ENCODE measurements around the gene SH3PXD2B.

Gene SH3PXD2B

DNA sequence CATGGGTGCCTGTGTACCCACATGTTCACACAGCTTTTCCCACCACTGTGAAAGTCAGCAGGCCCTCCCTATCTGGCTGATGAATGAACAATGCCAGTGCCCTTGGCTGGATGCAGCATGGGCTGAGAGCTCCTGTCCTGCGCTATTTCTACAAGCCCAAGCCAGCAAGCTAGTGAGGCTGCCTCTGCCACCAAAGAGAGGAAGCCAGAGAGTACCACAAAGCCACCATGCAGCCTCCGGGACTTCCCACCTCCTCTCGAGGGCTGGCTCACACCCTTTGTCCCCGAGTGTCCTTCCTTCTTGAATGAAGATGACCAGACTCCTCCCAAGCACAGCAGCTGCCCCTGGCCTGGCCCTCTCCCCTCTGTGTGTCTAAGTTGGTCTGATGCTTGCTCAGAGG is 76.5 kb downstream of the SH3PXD2B start:
- Histone ChIP-seq H3K79me2 (ENCODE audit: control insufficient read depth, low read length) (no peaks in the 10 kb centered on the region), H3K4me2 (ENCODE audit: low read length) (no peak overlapping the region), H3F3A (ENCODE audit: control insufficient read depth, insufficient read depth) (no peaks in the 10 kb centered on the region), H3K4me1 (ENCODE audit: control insufficient read depth, low read length) (no peaks in the 10 kb centered on the region), H4K20me1 (ENCODE audit: control insufficient read depth, insufficient read depth, low read depth, low read length) (no peaks in the 10 kb centered on the region), H3K9me3 (ENCODE audit: control insufficient read depth, insufficient read depth, low read length) (no peaks in the 10 kb centered on the region), H3K27me3 (ENCODE audit: control insufficient read depth, low read length) (no peaks in the 10 kb centered on the region), H3K9me2 (replicated peaks; ENCODE audit: control insufficient read depth, low read length) (no peaks in the 10 kb centered on the region), H3K27ac (ENCODE audit: low read depth, low read length) (no peak overlapping the region), H3K36me3 (ENCODE audit: control insufficient read depth, low read length) (no peaks in the 10 kb centered on the region), H3K4me3 (ENCODE audit: low read length) (no peak overlapping the region)
- TF ChIP-seq CTCF (IDR thresholded peaks at IDR 0.05; ENCODE audit: low read depth, low read length, poor library complexity, severe bottlenecking) (no peak), EZH2phosphoT487 (IDR thresholded peaks at IDR 0.05; ENCODE audit: borderline replicate concordance, low read length) (no peak)

- Histone ChIP-seq H3F3A (ENCODE audit: control insufficient read depth, insufficient read depth) (no peaks in the 10 kb centered on the region), H3K4me1 (ENCODE audit: control insufficient read depth, low read length) (no peaks in the 10 kb centered on the region), H3K4me2 (ENCODE audit: low read length) (no peak overlapping the region), H3K36me3 (ENCODE audit: control insufficient read depth, low read length) (no peaks in the 10 kb centered on the region), H3K9me2 (replicated peaks; ENCODE audit: control insufficient read depth, low read length) (no peaks in the 10 kb centered on the region), H3K79me2 (ENCODE audit: control insufficient read depth, low read length) (no peaks in the 10 kb centered on the region), H4K20me1 (ENCODE audit: control insufficient read depth, insufficient read depth, low read depth, low read length) (no peaks in the 10 kb centered on the region), H3K9me3 (ENCODE audit: control insufficient read depth, insufficient read depth, low read length) (peaks cover 1% of the 10 kb centered on the region; the same call in 1 of the 2 replicates), H3K4me3 (ENCODE audit: low read length) (no peak overlapping the region), H3K27me3 (ENCODE audit: control insufficient read depth, low read length) (no peaks in the 10 kb centered on the region), H3K27ac (ENCODE audit: low read depth, low read length) (no peak overlapping the region)
- TF ChIP-seq EZH2phosphoT487 (IDR thresholded peaks at IDR 0.05; ENCODE audit: borderline replicate concordance, low read length), result no peak
- no peak for TF ChIP-seq CTCF (IDR thresholded peaks at IDR 0.05; ENCODE audit: low read depth, low read length, poor library complexity, severe bottlenecking)
Measured at GRCh38 chr5:172377438-172377837, 76.9 kb downstream of the SH3PXD2B start.

GRCh38 chr5:172374783-172375182 is 79.5 kb downstream of the SH3PXD2B start:
- Histone ChIP-seq H3K4me3 (ENCODE audit: low read length) (no peak overlapping the region), H4K20me1 (ENCODE audit: control insufficient read depth, insufficient read depth, low read depth, low read length) (no peaks in the 10 kb centered on the region), H3K4me1 (ENCODE audit: control insufficient read depth, low read length) (no peaks in the 10 kb centered on the region), H3K4me2 (ENCODE audit: low read length) (no peak overlapping the region), H3K9me2 (replicated peaks; ENCODE audit: control insufficient read depth, low read length) (no peaks in the 10 kb centered on the region), H3K36me3 (ENCODE audit: control insufficient read depth, low read length) (no peaks in the 10 kb centered on the region), H3F3A (ENCODE audit: control insufficient read depth, insufficient read depth) (no peaks in the 10 kb centered on the region), H3K27me3 (ENCODE audit: control insufficient read depth, low read length) (no peaks in the 10 kb centered on the region), H3K79me2 (ENCODE audit: control insufficient read depth, low read length) (no peaks in the 10 kb centered on the region), H3K27ac (ENCODE audit: low read depth, low read length) (no peak overlapping the region), H3K9me3 (ENCODE audit: control insufficient read depth, insufficient read depth, low read length) (peaks cover 25% of the 10 kb centered on the region)
- TF ChIP-seq CTCF (IDR thresholded peaks at IDR 0.05; ENCODE audit: low read depth, low read length, poor library complexity, severe bottlenecking) (no peak), EZH2phosphoT487 (IDR thresholded peaks at IDR 0.05; ENCODE audit: borderline replicate concordance, low read length) (no peak)

DNA sequence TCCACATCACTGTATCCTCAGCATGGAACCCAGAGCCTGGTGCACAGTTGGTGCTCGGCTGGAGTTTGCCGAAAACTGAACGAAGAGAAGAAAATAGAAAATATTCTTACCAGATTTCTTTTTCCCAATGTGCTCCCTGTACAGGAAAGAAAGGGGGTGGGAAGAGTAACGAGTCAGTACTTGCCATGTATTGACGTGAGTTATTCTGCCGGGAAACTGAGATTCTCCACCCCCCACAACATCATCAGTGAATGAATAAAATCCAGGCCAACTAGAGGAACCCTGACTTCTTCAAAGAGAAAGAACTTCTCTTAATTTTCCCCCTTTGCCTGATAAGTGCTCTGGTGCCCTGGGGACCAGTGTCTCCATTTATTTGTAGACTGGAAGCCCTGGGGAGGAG is 80.6 kb downstream of the SH3PXD2B start:
- Histone ChIP-seq H4K20me1 (ENCODE audit: control insufficient read depth, insufficient read depth, low read depth, low read length) (no peaks in the 10 kb centered on the region), H3K36me3 (ENCODE audit: control insufficient read depth, low read length) (no peaks in the 10 kb centered on the region), H3K4me1 (ENCODE audit: control insufficient read depth, low read length) (no peaks in the 10 kb centered on the region), H3K27me3 (ENCODE audit: control insufficient read depth, low read length) (no peaks in the 10 kb centered on the region), H3K9me3 (ENCODE audit: control insufficient read depth, insufficient read depth, low read length) (peaks cover 25% of the 10 kb centered on the region), H3F3A (ENCODE audit: control insufficient read depth, insufficient read depth) (no peaks in the 10 kb centered on the region), H3K27ac (ENCODE audit: low read depth, low read length) (no peak overlapping the region), H3K9me2 (replicated peaks; ENCODE audit: control insufficient read depth, low read length) (no peaks in the 10 kb centered on the region), H3K4me2 (ENCODE audit: low read length) (no peak overlapping the region), H3K79me2 (ENCODE audit: control insufficient read depth, low read length) (no peaks in the 10 kb centered on the region), H3K4me3 (ENCODE audit: low read length) (no peak overlapping the region)
- no peak for TF ChIP-seq CTCF (IDR thresholded peaks at IDR 0.05; ENCODE audit: low read depth, low read length, poor library complexity, severe bottlenecking)
- TF ChIP-seq EZH2phosphoT487 (IDR thresholded peaks at IDR 0.05; ENCODE audit: borderline replicate concordance, low read length), result no peak
